ENCODE results near the gene TLCD5.

TLCD5 gene

DNA sequence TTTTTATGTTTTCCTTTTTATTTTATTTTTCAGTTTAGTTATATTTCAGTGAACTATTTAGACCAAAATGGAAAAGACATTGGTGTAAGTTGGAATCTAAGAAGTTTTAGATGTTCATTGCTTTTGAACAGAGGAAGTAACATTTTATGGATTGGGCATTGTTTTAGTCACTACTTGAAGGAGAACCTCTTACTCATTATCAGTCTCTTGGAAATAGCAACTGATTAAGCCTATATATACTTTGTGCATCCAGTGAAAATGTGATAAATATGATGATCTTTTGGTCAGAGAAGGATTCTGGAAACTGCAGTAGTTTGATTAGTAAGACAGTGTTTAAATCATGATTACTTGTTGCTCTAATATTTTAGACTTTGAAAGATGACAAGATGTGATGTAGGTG is 25.5 kb downstream of the TLCD5 start:
- Histone ChIP-seq H3F3A (ENCODE audit: insufficient read depth, low read length) (no peaks in the 10 kb centered on the region), H2AFZ (ENCODE audit: low read length) (no peak overlapping the region), H3K27me3 (ENCODE audit: insufficient read depth, low read length) (no peaks in the 10 kb centered on the region), H3K4me2 (ENCODE audit: low read length) (no peak overlapping the region), H3K9ac (ENCODE audit: low read length) (no peak overlapping the region), H4K20me1 (ENCODE audit: insufficient read depth, low read length) (no peaks in the 10 kb centered on the region), H3K79me2 (ENCODE audit: insufficient read depth, low read length) (no peaks in the 10 kb centered on the region), H3K4me1 (ENCODE audit: insufficient read depth, low read length, severe bottlenecking) (no peaks in the 10 kb centered on the region), H3K9me3 (ENCODE audit: low read length) (no peaks in the 10 kb centered on the region), H3K4me3 (ENCODE audit: low read depth, low read length, poor library complexity, severe bottlenecking) (no peak overlapping the region), H3K27ac (ENCODE audit: low read depth, low read length, poor library complexity, severe bottlenecking) (no peak overlapping the region), H3K36me3 (ENCODE audit: insufficient read depth, low read length) (no peaks in the 10 kb centered on the region), H3K9me2 (ENCODE audit: low read depth, low read length) (no peaks in the 10 kb centered on the region)
- TF ChIP-seq EZH2 (IDR thresholded peaks at IDR 0.05; ENCODE audit: borderline replicate concordance, low read length): no peak
- TF ChIP-seq, protein P1, sequence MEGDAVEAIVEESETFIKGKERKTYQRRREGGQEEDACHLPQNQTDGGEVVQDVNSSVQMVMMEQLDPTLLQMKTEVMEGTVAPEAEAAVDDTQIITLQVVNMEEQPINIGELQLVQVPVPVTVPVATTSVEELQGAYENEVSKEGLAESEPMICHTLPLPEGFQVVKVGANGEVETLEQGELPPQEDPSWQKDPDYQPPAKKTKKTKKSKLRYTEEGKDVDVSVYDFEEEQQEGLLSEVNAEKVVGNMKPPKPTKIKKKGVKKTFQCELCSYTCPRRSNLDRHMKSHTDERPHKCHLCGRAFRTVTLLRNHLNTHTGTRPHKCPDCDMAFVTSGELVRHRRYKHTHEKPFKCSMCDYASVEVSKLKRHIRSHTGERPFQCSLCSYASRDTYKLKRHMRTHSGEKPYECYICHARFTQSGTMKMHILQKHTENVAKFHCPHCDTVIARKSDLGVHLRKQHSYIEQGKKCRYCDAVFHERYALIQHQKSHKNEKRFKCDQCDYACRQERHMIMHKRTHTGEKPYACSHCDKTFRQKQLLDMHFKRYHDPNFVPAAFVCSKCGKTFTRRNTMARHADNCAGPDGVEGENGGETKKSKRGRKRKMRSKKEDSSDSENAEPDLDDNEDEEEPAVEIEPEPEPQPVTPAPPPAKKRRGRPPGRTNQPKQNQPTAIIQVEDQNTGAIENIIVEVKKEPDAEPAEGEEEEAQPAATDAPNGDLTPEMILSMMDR (IDR thresholded peaks at IDR 0.05; ENCODE audit: low read length): no peak

DNA sequence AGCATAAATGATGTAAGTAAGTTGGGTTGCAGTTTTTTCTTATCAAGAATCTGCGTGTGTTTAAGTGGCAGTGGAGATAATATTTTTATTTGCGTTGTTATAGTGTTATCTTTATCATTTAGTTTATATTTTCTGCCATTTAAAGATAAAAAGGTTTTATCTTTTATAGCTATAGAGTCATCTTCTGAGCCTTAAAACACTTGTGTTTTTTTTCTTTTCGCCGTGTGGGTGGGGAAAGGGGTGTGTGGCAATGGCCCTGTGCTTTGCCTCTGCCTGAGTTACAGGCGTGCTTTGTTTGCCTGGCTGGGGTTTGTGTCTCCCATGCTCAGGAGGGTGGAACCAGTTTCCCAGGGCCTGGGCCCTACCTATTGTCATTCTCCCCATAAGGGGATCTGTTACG is 27.3 kb downstream of the TLCD5 start:
- H3K27ac ChIP-seq (ENCODE audit: low read depth, low read length, poor library complexity, severe bottlenecking): no peak overlapping the region
- no peaks in the 10 kb centered on the region for H3K9me2 ChIP-seq (ENCODE audit: low read depth, low read length)
- no peaks in the 10 kb centered on the region for H4K20me1 ChIP-seq (ENCODE audit: insufficient read depth, low read length)
- no peaks in the 10 kb centered on the region for H3K27me3 ChIP-seq (ENCODE audit: insufficient read depth, low read length)
- no peaks in the 10 kb centered on the region for H3K9me3 ChIP-seq (ENCODE audit: low read length)
- H3K79me2 ChIP-seq (ENCODE audit: insufficient read depth, low read length): no peaks in the 10 kb centered on the region
- no peak overlapping the region for H3K9ac ChIP-seq (ENCODE audit: low read length)
- no peaks in the 10 kb centered on the region for H3F3A ChIP-seq (ENCODE audit: insufficient read depth, low read length)
- TF ChIP-seq, protein P1 (IDR thresholded peaks at IDR 0.05; ENCODE audit: low read length): no peak
- TF ChIP-seq EZH2 (IDR thresholded peaks at IDR 0.05; ENCODE audit: borderline replicate concordance, low read length): no peak
- H3K4me1 ChIP-seq (ENCODE audit: insufficient read depth, low read length, severe bottlenecking): no peaks in the 10 kb centered on the region
- H3K36me3 ChIP-seq (ENCODE audit: insufficient read depth, low read length): no peaks in the 10 kb centered on the region
- no peak overlapping the region for H2AFZ ChIP-seq (ENCODE audit: low read length)
- H3K4me3 ChIP-seq (ENCODE audit: low read depth, low read length, poor library complexity, severe bottlenecking): no peak overlapping the region
- no peak overlapping the region for H3K4me2 ChIP-seq (ENCODE audit: low read length)

DNA sequence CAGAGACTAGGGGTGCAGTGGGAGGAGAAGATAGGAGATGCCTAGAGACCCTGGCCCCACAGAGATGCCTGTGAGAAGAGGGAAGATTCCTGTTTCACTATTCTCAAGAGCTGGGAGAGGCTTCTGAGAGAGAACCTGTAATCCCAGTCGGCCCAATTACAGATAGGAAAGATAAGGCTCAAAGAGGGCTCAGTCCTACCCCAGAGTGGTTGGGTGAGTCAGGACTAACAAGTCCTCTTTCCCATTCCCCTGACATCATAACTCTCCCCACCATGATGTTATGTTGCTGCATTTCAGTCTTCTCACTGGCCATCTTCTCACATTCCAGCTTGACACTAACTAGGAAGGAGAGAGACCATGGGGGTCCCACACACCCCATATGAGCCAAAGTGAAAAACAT is 29.0 kb downstream of the TLCD5 start:
- Histone ChIP-seq H2AFZ (ENCODE audit: low read length) (no peak overlapping the region), H3K27ac (ENCODE audit: low read depth, low read length, poor library complexity, severe bottlenecking) (no peak overlapping the region), H4K20me1 (ENCODE audit: insufficient read depth, low read length) (no peaks in the 10 kb centered on the region)

More for the DNA sequence above, 29.0 kb downstream of the TLCD5 start:
- TF ChIP-seq, protein P1 (IDR thresholded peaks at IDR 0.05; ENCODE audit: low read length): no peak
- no peak for TF ChIP-seq EZH2 (IDR thresholded peaks at IDR 0.05; ENCODE audit: borderline replicate concordance, low read length)
- H3K79me2 ChIP-seq (ENCODE audit: insufficient read depth, low read length): no peaks in the 10 kb centered on the region
- H3K27me3 ChIP-seq (ENCODE audit: insufficient read depth, low read length): no peaks in the 10 kb centered on the region
- H3K9me2 ChIP-seq (ENCODE audit: low read depth, low read length): no peaks in the 10 kb centered on the region
- no peaks in the 10 kb centered on the region for H3F3A ChIP-seq (ENCODE audit: insufficient read depth, low read length)
- H3K4me3 ChIP-seq (ENCODE audit: low read depth, low read length, poor library complexity, severe bottlenecking): no peak overlapping the region
- H3K4me1 ChIP-seq (ENCODE audit: insufficient read depth, low read length, severe bottlenecking): no peaks in the 10 kb centered on the region
- H3K9ac ChIP-seq (ENCODE audit: low read length): no peak overlapping the region
- H3K9me3 ChIP-seq (ENCODE audit: low read length): no peaks in the 10 kb centered on the region
- no peak overlapping the region for H3K4me2 ChIP-seq (ENCODE audit: low read length)
- no peaks in the 10 kb centered on the region for H3K36me3 ChIP-seq (ENCODE audit: insufficient read depth, low read length)

All from OCI-LY1 (cell line).